H9 (cell line): Measurements from ENCODE around the gene ADAMTS16. TPM values are rescaled to one million over a fixed set of nuclear protein-coding genes. Genes with fewer than 3 reads are reported as not detected.
A peak's percentile ranks its signal among the peaks of the same experiment; 100 is the strongest.

Experiments used
- DNase-seq: peaks from one replicate; pipeline ENCODE4 v3.0.0-alpha.2; 2017
- H2AFZ ChIP-seq: one replicate; pipeline ENCODE4 v1.6.1; 2013; ENCODE audit warnings: mild to moderate bottlenecking, low read length, control low read depth, moderate library complexity
- H2AK5ac ChIP-seq: 2 replicates; pipeline ENCODE4 v1.6.1; 2013; ENCODE audit warnings: low read length, control low read depth, mixed read lengths; ENCODE audit not compliant: insufficient read length
- H2BK120ac ChIP-seq: one replicate; pipeline ENCODE4 v1.6.1; 2013; ENCODE audit warnings: low read depth, mild to moderate bottlenecking, low read length, control low read depth, inconsistent platforms; ENCODE audit not compliant: poor library complexity, severe bottlenecking
- H2BK12ac ChIP-seq: 2 replicates; pipeline ENCODE4 v1.6.1; 2013; ENCODE audit warnings: low read length, control low read depth, mixed read lengths, low read depth; ENCODE audit not compliant: insufficient read length
- H2BK15ac ChIP-seq: 2 replicates; pipeline ENCODE4 v1.6.1; 2013; ENCODE audit warnings: low read depth, low read length, control low read depth
- H2BK20ac ChIP-seq: one replicate; pipeline ENCODE4 v1.6.1; 2013; ENCODE audit warnings: low read depth, mild to moderate bottlenecking, low read length, control low read depth, inconsistent platforms; ENCODE audit not compliant: poor library complexity, severe bottlenecking
- H2BK5ac ChIP-seq: 2 replicates; pipeline ENCODE4 v1.6.1; 2013; ENCODE audit warnings: low read length, control low read depth, mixed read lengths; ENCODE audit not compliant: insufficient read length
- H3K14ac ChIP-seq: 2 replicates; pipeline ENCODE4 v1.6.1; 2013; ENCODE audit warnings: low read length, control low read depth; ENCODE audit not compliant: insufficient read depth
- H3K18ac ChIP-seq: 2 replicates; pipeline ENCODE4 v1.6.1; 2013; ENCODE audit warnings: low read depth, mild to moderate bottlenecking, mixed read lengths, low read length, control low read depth; ENCODE audit not compliant: insufficient read length
- H3K23ac ChIP-seq: 2 replicates; pipeline ENCODE4 v1.6.1; 2013; ENCODE audit warnings: low read length, control low read depth, mixed read lengths, low read depth; ENCODE audit not compliant: insufficient read length
- H3K23me2 ChIP-seq: 2 replicates; pipeline ENCODE4 v1.6.1; 2013; ENCODE audit warnings: low read depth, mild to moderate bottlenecking, mixed read lengths, low read length, control low read depth; ENCODE audit not compliant: insufficient read length, poor library complexity, severe bottlenecking
- H3K27ac ChIP-seq: 2 replicates; pipeline ENCODE4 v1.5.1; 2013; ENCODE audit warnings: low read length, control low read depth, mixed read lengths, low read depth; ENCODE audit not compliant: insufficient read length
- H3K27me3 ChIP-seq: 2 replicates; pipeline ENCODE4 v1.6.1; 2013; ENCODE audit warnings: low read length, control low read depth, inconsistent platforms; ENCODE audit not compliant: insufficient read depth
- H3K4ac ChIP-seq: 2 replicates; pipeline ENCODE4 v1.6.1; 2013; ENCODE audit warnings: low read depth, mild to moderate bottlenecking, control low read depth, inconsistent platforms, low read length, moderate library complexity
- H3K4me1 ChIP-seq: 2 replicates; pipeline ENCODE4 v1.6.1; 2013; ENCODE audit warnings: low read length, control low read depth, inconsistent platforms; ENCODE audit not compliant: insufficient read depth
- H3K4me2 ChIP-seq: 2 replicates; pipeline ENCODE4 v1.6.1; 2013; ENCODE audit warnings: low read length, control low read depth, mixed read lengths; ENCODE audit not compliant: insufficient read length, insufficient read depth
- H3K56ac ChIP-seq: 2 replicates; pipeline ENCODE4 v1.6.1; 2013; ENCODE audit warnings: low read depth, mild to moderate bottlenecking, mixed read lengths, low read length, control low read depth; ENCODE audit not compliant: insufficient read length
- H3K79me1 ChIP-seq: 2 replicates; pipeline ENCODE4 v1.6.1; 2013; ENCODE audit warnings: low read depth, mild to moderate bottlenecking, moderate library complexity, low read length, control low read depth, inconsistent platforms; ENCODE audit not compliant: insufficient read depth, poor library complexity, severe bottlenecking
- H3K79me2 ChIP-seq: 2 replicates; pipeline ENCODE4 v1.6.1; 2013; ENCODE audit warnings: low read length, control low read depth, inconsistent platforms; ENCODE audit not compliant: insufficient read depth
- H3K9ac ChIP-seq: 2 replicates; pipeline ENCODE4 v1.6.1; 2013; ENCODE audit warnings: low read length, control low read depth, mixed read lengths; ENCODE audit not compliant: insufficient read length; ENCODE audit errors: extremely low read depth
- H3K9me3 ChIP-seq: one replicate; pipeline ENCODE4 v1.6.1; 2013; ENCODE audit warnings: low read depth, low read length, inconsistent platforms; ENCODE audit not compliant: control insufficient read depth
- H3T11ph ChIP-seq: one replicate; pipeline ENCODE4 v1.6.1; 2013; ENCODE audit warnings: mild to moderate bottlenecking, low read length, control low read depth, inconsistent platforms
- H4K20me1 ChIP-seq: one replicate; pipeline ENCODE4 v1.6.1; 2013; ENCODE audit not compliant: control insufficient read depth, insufficient read length, insufficient read depth
- H4K5ac ChIP-seq: 2 replicates; pipeline ENCODE4 v1.6.1; 2013; ENCODE audit warnings: low read depth, mild to moderate bottlenecking, mixed read lengths, low read length, control low read depth; ENCODE audit not compliant: insufficient read length
- H4K8ac ChIP-seq: replicated peaks from 2 replicates; pipeline ENCODE4 v1.6.1; 2013; ENCODE audit warnings: low read length, control low read depth, mixed read lengths, low read depth; ENCODE audit not compliant: insufficient read length
- H4K91ac ChIP-seq: 2 replicates; pipeline ENCODE4 v1.6.1; 2013; ENCODE audit warnings: low read depth, mild to moderate bottlenecking, moderate library complexity, mixed read lengths, low read length, control low read depth; ENCODE audit not compliant: insufficient read length
- H3K27ac Mint-ChIP-seq, 3 experiments: 2 replicates in 2 of 3; 3 replicates in 1 of 3; pipeline ENCODE4 v1.8.0; 2020 to 2021; ENCODE audit warnings: mixed read lengths in 3 of 3, mild to moderate bottlenecking in 1 of 3, moderate library complexity in 1 of 3
- H3K27me3 Mint-ChIP-seq: 2 replicates; pipeline ENCODE4 v1.8.0; 2021; ENCODE audit warnings: low read depth, mild to moderate bottlenecking, moderate library complexity, mixed read lengths
- H3K36me3 Mint-ChIP-seq, 3 experiments: 2 replicates in 2 of 3; 3 replicates in 1 of 3; pipeline ENCODE4 v1.8.0; 2020 to 2021; ENCODE audit warnings: low read depth in 3 of 3, mixed read lengths in 3 of 3; ENCODE audit not compliant: insufficient read depth in 1 of 3
- H3K4me1 Mint-ChIP-seq, 2 experiments: 2 replicates each; pipeline ENCODE4 v1.8.0; 2020; ENCODE audit warnings: mixed read lengths in 2 of 2
- H3K4me3 Mint-ChIP-seq, 2 experiments: 2 replicates in 1 of 2; 3 replicates in 1 of 2; pipeline ENCODE4 v1.8.0; 2020 to 2021; ENCODE audit warnings: mild to moderate bottlenecking in 2 of 2, mixed read lengths in 2 of 2, moderate library complexity in 1 of 2
- H3K9me3 Mint-ChIP-seq, 2 experiments: 2 replicates in 1 of 2; 3 replicates in 1 of 2; pipeline ENCODE4 v1.8.0; 2020; ENCODE audit warnings: mild to moderate bottlenecking in 2 of 2, mixed read lengths in 2 of 2, moderate library complexity in 1 of 2
- WGBS: extraction: QIAGEN DNeasy Blood & Tissue Kit; methylation state at CpG from one replicate; pipeline ENCODE4 v1.1.7; 2013; ENCODE audit warnings: missing lambda C conversion rate, low lambda C conversion rate, mixed read lengths; ENCODE audit not compliant: insufficient read length; ENCODE audit errors: extremely low coverage; 5-methylcytosine and 5-hydroxymethylcytosine counted together
- total RNA-seq: library from RNA; stranded (reverse); gene quantifications from 2 replicates; pipeline ENCODE4 v1.2.1, GENCODE V29; 2021
- TF ChIP-seq, protein P1 (sequence below): fragments of 200-600 bp; sonication (generic); conservative IDR thresholded peaks from 3 replicates; pipeline ENCODE4 v1.8.0; 2021; ENCODE audit warnings: antibody characterized with exemption, mild to moderate bottlenecking

Gene ADAMTS16
- total RNA-seq, 1 experiment from 2014 or later, result 4.5 TPM

DNA sequence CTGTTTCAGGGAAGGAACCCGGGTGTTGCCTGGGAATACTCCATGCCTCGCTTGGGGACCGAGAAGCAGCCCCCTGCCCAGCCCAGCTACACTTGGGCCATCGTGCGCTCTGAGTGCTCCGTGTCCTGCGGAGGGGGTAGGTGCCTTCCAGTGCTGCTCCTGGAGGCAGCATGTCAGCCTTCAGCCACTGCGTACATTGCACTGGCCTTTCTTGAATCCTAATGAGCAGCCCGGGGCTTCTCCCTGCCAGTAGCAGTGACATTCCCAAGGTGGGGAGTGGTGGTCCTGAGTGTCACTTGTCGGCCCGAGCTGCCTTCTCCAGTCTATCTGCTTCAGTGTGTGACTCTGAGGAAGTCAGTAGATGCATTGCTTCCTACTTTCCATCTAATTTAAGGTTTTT, 101.9 kb downstream of the ADAMTS16 start:
- Mint-ChIP-seq H3K27ac (0 out of 7 replicates have a peak overlapping the region, but pooled peaks of 1 of the 3 experiments have one; percentile 34), H3K4me3 (no peak overlapping the region), H3K36me3 (peaks cover 0 to 2% (median 0%) of the 10 kb centered on the region in 3 experiments; a peak in 2 of 7 replicates), H3K9me3 (no peaks in the 10 kb centered on the region), H3K4me1 (peaks cover 0 to 3% of the 10 kb centered on the region in 2 experiments; a peak in 1 of 4 replicates), H3K27me3 (no peaks in the 10 kb centered on the region; the same call in 1 of the 2 replicates)
- no CpG with 5 or more reads among the region's 11 CpGs for WGBS
- H2BK12ac ChIP-seq, result no peak overlapping the region
- H4K91ac ChIP-seq, result no peak overlapping the region
- H3T11ph ChIP-seq, result no peak overlapping the region
- no peaks in the 10 kb centered on the region for H3K79me2 ChIP-seq
- H3K18ac ChIP-seq, result no peak overlapping the region
- no peak overlapping the region for H3K4ac ChIP-seq
- H2AFZ ChIP-seq, result no peak overlapping the region
- H3K27ac ChIP-seq, result no peak overlapping the region
- H3K56ac ChIP-seq, result no peak overlapping the region
- no peak overlapping the region for H3K4me2 ChIP-seq
- no peak overlapping the region for H4K8ac ChIP-seq
- TF ChIP-seq, protein P1, sequence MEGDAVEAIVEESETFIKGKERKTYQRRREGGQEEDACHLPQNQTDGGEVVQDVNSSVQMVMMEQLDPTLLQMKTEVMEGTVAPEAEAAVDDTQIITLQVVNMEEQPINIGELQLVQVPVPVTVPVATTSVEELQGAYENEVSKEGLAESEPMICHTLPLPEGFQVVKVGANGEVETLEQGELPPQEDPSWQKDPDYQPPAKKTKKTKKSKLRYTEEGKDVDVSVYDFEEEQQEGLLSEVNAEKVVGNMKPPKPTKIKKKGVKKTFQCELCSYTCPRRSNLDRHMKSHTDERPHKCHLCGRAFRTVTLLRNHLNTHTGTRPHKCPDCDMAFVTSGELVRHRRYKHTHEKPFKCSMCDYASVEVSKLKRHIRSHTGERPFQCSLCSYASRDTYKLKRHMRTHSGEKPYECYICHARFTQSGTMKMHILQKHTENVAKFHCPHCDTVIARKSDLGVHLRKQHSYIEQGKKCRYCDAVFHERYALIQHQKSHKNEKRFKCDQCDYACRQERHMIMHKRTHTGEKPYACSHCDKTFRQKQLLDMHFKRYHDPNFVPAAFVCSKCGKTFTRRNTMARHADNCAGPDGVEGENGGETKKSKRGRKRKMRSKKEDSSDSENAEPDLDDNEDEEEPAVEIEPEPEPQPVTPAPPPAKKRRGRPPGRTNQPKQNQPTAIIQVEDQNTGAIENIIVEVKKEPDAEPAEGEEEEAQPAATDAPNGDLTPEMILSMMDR, result no peak
- no peaks in the 10 kb centered on the region for H3K23me2 ChIP-seq
- no peaks in the 10 kb centered on the region for H3K9me3 ChIP-seq
- no peak overlapping the region for H2BK15ac ChIP-seq
- no peak overlapping the region for H2BK5ac ChIP-seq
- H2BK120ac ChIP-seq, result no peak overlapping the region
- no peaks in the 10 kb centered on the region for H3K79me1 ChIP-seq
- no peak overlapping the region for H3K14ac ChIP-seq
- DNase-seq, result no peak
- no peak overlapping the region for H3K23ac ChIP-seq
- H2BK20ac ChIP-seq, result no peak overlapping the region
- no peak overlapping the region for H3K9ac ChIP-seq
- H3K4me1 ChIP-seq, result no peaks in the 10 kb centered on the region
- no peak overlapping the region for H4K5ac ChIP-seq
- no peak overlapping the region for H2AK5ac ChIP-seq
- H3K27me3 ChIP-seq, result no peaks in the 10 kb centered on the region
- no peaks in the 10 kb centered on the region for H4K20me1 ChIP-seq
